AG10803 (cell line): ENCODE data around the gene FAM163A.
"Not testable (repeated sequence)": the region's sequence is repeated elsewhere in the genome, so short reads cannot be mapped to it uniquely, and the experiment has no call there.

ENCODE experiments used
- DNase-seq: peaks from one replicate; pipeline ENCODE4 v3.0.0; 2010; ENCODE audit warnings: low read depth
- H3K4me3 ChIP-seq: 2 replicates; pipeline ENCODE4 v1.5.1; 2011; ENCODE audit warnings: mild to moderate bottlenecking, low read length, control low read depth
- CTCF ChIP-seq: conservative IDR thresholded peaks from 2 replicates; pipeline ENCODE4 v1.5.1; 2011; ENCODE audit warnings: mild to moderate bottlenecking, low read length, control low read depth, inconsistent platforms

Gene FAM163A

GRCh38 chr1:179742717-179743678 is at the start of gene FAM163A:
Gene FAM163A (plus strand): TSS chr1:179743291. CDS start chr1:179813098, 69,807 bp downstream.
- no peak for DNase-seq

GRCh38 chr1:179694530-179694929 is 48.6 kb upstream of the FAM163A start:
- not testable (repeated sequence) for DNase-seq, H3K4me3 ChIP-seq

More at GRCh38 chr1:179742717-179743678, at the start of gene FAM163A:
- no peak for TF ChIP-seq CTCF
- H3K4me3 ChIP-seq: no peak within 1 kb of the TSS

- TF ChIP-seq CTCF: no peak
- DNase-seq: no peak
- no peak overlapping the region for H3K4me3 ChIP-seq
These were observed 40.0 kb upstream of the FAM163A start for GRCh38 chr1:179702946-179703539.

GRCh38 chr1:179706339-179706941 is 36.7 kb upstream of the FAM163A start:
- DNase-seq: peak; percentile 64
- H3K4me3 ChIP-seq: no peak overlapping the region
- TF ChIP-seq CTCF: peak; percentile 78

GRCh38 chr1:179707406-179707805 is 35.7 kb upstream of the FAM163A start:
- DNase-seq: no peak
- no peak for TF ChIP-seq CTCF
- H3K4me3 ChIP-seq: no peak overlapping the region

- DNase-seq: no peak
- no peak for TF ChIP-seq CTCF
- no peak overlapping the region for H3K4me3 ChIP-seq
These were observed 34.5 kb upstream of the FAM163A start for GRCh38 chr1:179708434-179709195.

- no peak overlapping the region for H3K4me3 ChIP-seq
- TF ChIP-seq CTCF: no peak
- DNase-seq: peak; percentile 29
These were observed 33.2 kb upstream of the FAM163A start for GRCh38 chr1:179709841-179710329.
